Epithelial cell of esophagus (primary cell): Measurements from ENCODE around the gene FBXO47.

ENCODE experiments used
- DNase-seq: peaks from one replicate; pipeline ENCODE4 v3.0.0; 2010; ENCODE audit warnings: low read depth
- H3K4me3 ChIP-seq: 2 replicates; pipeline ENCODE4 v1.5.1; 2011; ENCODE audit warnings: mild to moderate bottlenecking, low read length, control low read depth
- TF ChIP-seq, protein P1 (sequence below): IDR thresholded peaks from 2 replicates; pipeline ENCODE4 v1.5.1; 2011; ENCODE audit warnings: low read depth, mild to moderate bottlenecking, low read length, control low read depth, inconsistent platforms; ENCODE audit not compliant: insufficient read depth; ENCODE audit errors: missing control alignments

The FBXO47 gene

DNA sequence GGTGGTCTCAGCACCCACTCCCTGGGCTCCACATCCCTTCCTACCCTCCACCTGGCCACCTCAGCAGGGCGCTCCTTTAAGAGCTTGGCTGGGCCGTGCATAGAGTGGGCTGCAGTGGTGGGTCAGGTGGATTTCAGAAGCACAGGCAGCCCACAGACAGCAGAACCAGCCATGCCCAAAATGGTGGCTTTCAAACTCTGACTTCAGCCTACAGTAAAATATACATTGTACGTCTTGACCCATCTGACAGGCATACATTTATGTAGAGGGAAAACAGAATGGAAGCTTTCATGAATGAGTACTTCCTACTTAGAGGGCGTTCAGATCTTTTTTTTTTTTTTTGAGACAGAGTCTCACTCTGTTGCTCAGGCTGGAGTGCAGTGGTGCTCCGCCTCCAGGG lies 67.8 kb downstream of the FBXO47 start:
- no peak for DNase-seq
- TF ChIP-seq, protein P1, sequence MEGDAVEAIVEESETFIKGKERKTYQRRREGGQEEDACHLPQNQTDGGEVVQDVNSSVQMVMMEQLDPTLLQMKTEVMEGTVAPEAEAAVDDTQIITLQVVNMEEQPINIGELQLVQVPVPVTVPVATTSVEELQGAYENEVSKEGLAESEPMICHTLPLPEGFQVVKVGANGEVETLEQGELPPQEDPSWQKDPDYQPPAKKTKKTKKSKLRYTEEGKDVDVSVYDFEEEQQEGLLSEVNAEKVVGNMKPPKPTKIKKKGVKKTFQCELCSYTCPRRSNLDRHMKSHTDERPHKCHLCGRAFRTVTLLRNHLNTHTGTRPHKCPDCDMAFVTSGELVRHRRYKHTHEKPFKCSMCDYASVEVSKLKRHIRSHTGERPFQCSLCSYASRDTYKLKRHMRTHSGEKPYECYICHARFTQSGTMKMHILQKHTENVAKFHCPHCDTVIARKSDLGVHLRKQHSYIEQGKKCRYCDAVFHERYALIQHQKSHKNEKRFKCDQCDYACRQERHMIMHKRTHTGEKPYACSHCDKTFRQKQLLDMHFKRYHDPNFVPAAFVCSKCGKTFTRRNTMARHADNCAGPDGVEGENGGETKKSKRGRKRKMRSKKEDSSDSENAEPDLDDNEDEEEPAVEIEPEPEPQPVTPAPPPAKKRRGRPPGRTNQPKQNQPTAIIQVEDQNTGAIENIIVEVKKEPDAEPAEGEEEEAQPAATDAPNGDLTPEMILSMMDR, result no peak
- H3K4me3 ChIP-seq, result no peak overlapping the region

DNA sequence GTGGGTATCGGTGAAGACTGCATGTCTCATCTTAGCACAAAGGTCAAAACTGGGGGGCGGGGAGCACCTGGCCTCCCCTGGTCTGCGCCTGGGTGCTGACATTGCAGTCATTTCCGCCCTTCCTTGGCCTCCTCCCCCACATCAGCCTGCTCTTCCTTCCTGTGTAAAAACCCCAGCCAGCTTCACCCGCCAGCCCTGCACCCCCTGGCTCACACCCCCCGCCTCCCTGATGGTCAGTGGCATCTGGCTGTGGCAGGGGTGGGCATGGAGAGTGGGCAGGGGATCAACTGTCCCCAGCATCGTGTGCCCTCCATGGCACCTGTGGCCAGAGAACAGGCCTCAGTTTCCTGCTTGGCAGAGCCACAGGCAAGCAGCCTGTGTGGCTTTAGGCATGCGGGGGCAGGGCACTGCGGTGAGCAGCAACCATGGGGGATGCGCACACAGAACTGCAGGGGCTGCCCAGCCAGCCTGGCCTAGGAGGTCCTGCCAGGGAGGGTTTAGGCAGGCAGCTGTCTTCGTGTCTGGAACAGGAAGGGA lies 68.3 kb downstream of the FBXO47 start:
- TF ChIP-seq, protein P1, result no peak
- no peak for DNase-seq
- H3K4me3 ChIP-seq, result no peak overlapping the region

DNA sequence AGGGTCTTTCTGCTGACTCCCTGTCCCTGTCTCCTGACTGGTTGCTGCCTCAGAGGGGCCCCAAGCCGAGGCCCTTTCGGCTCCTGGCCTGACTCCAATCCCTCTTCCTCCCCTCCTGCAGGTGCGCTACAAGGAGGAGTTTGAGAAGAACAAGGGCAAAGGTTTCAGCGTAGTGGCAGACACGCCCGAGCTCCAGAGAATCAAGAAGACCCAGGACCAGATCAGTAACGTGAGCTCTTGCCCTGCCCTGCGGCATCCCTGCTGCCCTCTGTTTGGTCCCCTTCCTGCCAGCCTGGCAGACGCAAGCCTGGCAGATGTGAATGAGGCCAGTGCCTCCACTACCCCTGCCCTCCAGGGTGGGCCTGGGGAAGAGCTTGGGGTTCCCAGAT lies 68.9 kb downstream of the FBXO47 start:
- TF ChIP-seq, protein P1, result no peak
- DNase-seq, result no peak
- no peak overlapping the region for H3K4me3 ChIP-seq

DNA sequence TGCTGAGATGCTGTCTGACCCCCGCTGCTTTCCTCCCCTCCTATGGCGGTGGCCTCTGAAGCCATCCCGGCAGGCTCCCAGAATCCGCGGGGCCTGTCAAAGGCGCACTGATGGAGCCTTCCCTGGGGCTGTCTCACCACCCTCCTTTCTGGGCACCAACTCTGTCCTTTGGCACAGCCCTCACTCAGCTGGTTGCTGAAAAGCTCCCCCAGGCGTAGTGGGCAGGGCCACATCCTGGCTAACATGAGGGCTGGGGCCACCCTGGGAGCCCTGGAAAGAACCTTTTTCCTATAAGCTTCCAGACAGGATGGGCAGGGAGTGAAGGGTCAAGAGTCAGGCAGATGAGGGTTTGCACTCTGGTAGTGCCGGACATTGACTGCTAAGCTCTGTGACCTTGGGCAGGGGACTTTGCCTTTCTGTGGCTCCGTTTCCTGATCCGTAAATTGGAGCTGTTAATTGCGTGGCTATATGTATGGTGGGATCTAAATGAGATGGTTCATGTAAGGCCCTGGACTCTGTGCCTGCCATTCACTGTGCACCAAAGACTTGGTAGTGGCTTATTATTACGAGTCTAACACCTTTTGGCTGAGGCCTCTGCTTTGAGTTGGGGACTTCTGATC lies 69.4 kb downstream of the FBXO47 start:
- no peak for DNase-seq
- TF ChIP-seq, protein P1, result no peak
- no peak overlapping the region for H3K4me3 ChIP-seq

GRCh38 chr17:38897176-38897575 lies 70.0 kb downstream of the FBXO47 start:
- TF ChIP-seq, protein P1, result no peak
- no peak for DNase-seq
- no peak overlapping the region for H3K4me3 ChIP-seq

GRCh38 chr17:38896346-38896954 lies 70.8 kb downstream of the FBXO47 start:
- DNase-seq, result no peak
- no peak overlapping the region for H3K4me3 ChIP-seq
- TF ChIP-seq, protein P1, result no peak

GRCh38 chr17:38894276-38894675 lies 72.9 kb downstream of the FBXO47 start:
- TF ChIP-seq, protein P1, result no peak
- DNase-seq, result no peak

More at GRCh38 chr17:38894276-38894675, 72.9 kb downstream of the FBXO47 start:
- H3K4me3 ChIP-seq, result no peak overlapping the region
